WTC11 (cell line): ENCODE results near the gene VEGFB. TPM values are rescaled to one million over a fixed set of nuclear protein-coding genes. Genes with fewer than 3 reads are reported as not detected.

ENCODE experiments used
- ATAC-seq: fragments of 200-7000 bp; cut with Tn5 transposase; 2 replicates; pipeline ENCODE4 v1.10.0; 2021; ENCODE audit warnings: mild to moderate bottlenecking, moderate library complexity
- CTCF ChIA-PET: fragments of 300-600 bp; sonication (Branson Sonifier 250); formaldehyde crosslinking; loops from one replicate; lab custom pipeline; 2021; ENCODE audit warnings: antibody characterized with exemption; lab: Charles Lee
- POLR2A ChIA-PET: fragments of 350-600 bp; sonication (Branson Sonifier 250); formaldehyde crosslinking; loops from one replicate; lab custom pipeline; 2021; ENCODE audit warnings: antibody characterized with exemption; lab: Charles Lee
- DNase-seq: peaks from one replicate; pipeline ENCODE4 v3.0.0; 2021; ENCODE audit warnings: low spot score
- H3K27ac Mint-ChIP-seq: 2 replicates; pipeline ENCODE4 v1.8.0; 2021; ENCODE audit warnings: mixed read lengths
- H3K27me3 Mint-ChIP-seq: 2 replicates; pipeline ENCODE4 v1.8.0; 2021; ENCODE audit warnings: low read depth, mild to moderate bottlenecking, moderate library complexity, mixed read lengths
- H3K36me3 Mint-ChIP-seq: 2 replicates; pipeline ENCODE4 v1.8.0; 2021; ENCODE audit warnings: mixed read lengths
- H3K4me1 Mint-ChIP-seq: 2 replicates; pipeline ENCODE4 v1.8.0; 2022; ENCODE audit warnings: mixed read lengths
- H3K4me3 Mint-ChIP-seq: 2 replicates; pipeline ENCODE4 v1.8.0; 2021; ENCODE audit warnings: mild to moderate bottlenecking, moderate library complexity, mixed read lengths
- H3K9me3 Mint-ChIP-seq: 2 replicates; pipeline ENCODE4 v1.8.0; 2021; ENCODE audit warnings: mixed read lengths
- CREB1 ChIP-seq: sonication (generic); formaldehyde crosslinking; IDR thresholded peaks from 2 replicates; pipeline ENCODE4 v1.8.0; 2023; ENCODE audit warnings: mild to moderate bottlenecking, missing genetic modification reagents
- E2F1 ChIP-seq: sonication (generic); formaldehyde crosslinking; IDR thresholded peaks from 2 replicates; pipeline ENCODE4 v1.8.0; 2022; ENCODE audit warnings: mild to moderate bottlenecking, missing genetic modification reagents
- E2F5 ChIP-seq: sonication (generic); formaldehyde crosslinking; IDR thresholded peaks from 2 replicates; pipeline ENCODE4 v1.8.1; 2022; ENCODE audit warnings: mild to moderate bottlenecking, moderate library complexity, missing genetic modification reagents
- EMX1 ChIP-seq: fragments of 250-450 bp; sonication (Bioruptor Pico); IDR thresholded peaks from 2 replicates; pipeline ENCODE4 v1.8.0; 2021; ENCODE audit warnings: mild to moderate bottlenecking
- FOXP4 ChIP-seq: sonication (generic); formaldehyde crosslinking; IDR thresholded peaks from 2 replicates; pipeline ENCODE4 v1.8.0; 2022; ENCODE audit warnings: mild to moderate bottlenecking, missing genetic modification reagents
- HMGA2 ChIP-seq: fragments of 250-450 bp; sonication (Bioruptor Pico); IDR thresholded peaks from 2 replicates; pipeline ENCODE4 v1.4.0; 2021; ENCODE audit warnings: mild to moderate bottlenecking, moderate library complexity
- HMGXB4 ChIP-seq: sonication (generic); formaldehyde crosslinking; IDR thresholded peaks from 2 replicates; pipeline ENCODE4 v1.8.1; 2023; ENCODE audit warnings: mild to moderate bottlenecking, moderate library complexity, missing genetic modification reagents
- OVOL2 ChIP-seq: fragments of 250-450 bp; sonication (Bioruptor Pico); IDR thresholded peaks from 2 replicates; pipeline ENCODE4 v1.9.0; 2021; ENCODE audit warnings: mild to moderate bottlenecking, borderline replicate concordance
- PRDM15 ChIP-seq: sonication (generic); formaldehyde crosslinking; IDR thresholded peaks from 2 replicates; pipeline ENCODE4 v1.8.0; 2022; ENCODE audit warnings: missing genetic modification reagents
- RORB ChIP-seq: fragments of 250-450 bp; sonication (Bioruptor Pico); IDR thresholded peaks from 2 replicates; pipeline ENCODE4 v1.9.0; 2021; ENCODE audit warnings: mild to moderate bottlenecking
- TP53 ChIP-seq: sonication (generic); formaldehyde crosslinking; IDR thresholded peaks from 2 replicates; pipeline ENCODE4 v1.8.1; 2023; ENCODE audit warnings: mild to moderate bottlenecking, missing genetic modification reagents
- ZNF263 ChIP-seq: sonication (generic); formaldehyde crosslinking; IDR thresholded peaks from 2 replicates; pipeline ENCODE4 v1.8.1; 2022; ENCODE audit warnings: low read depth, mild to moderate bottlenecking, moderate library complexity, missing genetic modification reagents
- ZNF425 ChIP-seq: fragments of 250-450 bp; sonication (Bioruptor Pico); conservative IDR thresholded peaks from 2 replicates; pipeline ENCODE4 v1.9.0; 2021; ENCODE audit warnings: mild to moderate bottlenecking
- ZNF671 ChIP-seq: fragments of 250-450 bp; sonication (Bioruptor Pico); IDR thresholded peaks from 2 replicates; pipeline ENCODE4 v1.8.0; 2021; ENCODE audit warnings: mild to moderate bottlenecking
- total RNA-seq: library from RNA; stranded (reverse); gene quantifications from 3 replicates; pipeline ENCODE4 v1.2.3, GENCODE V29; 2021

The VEGFB gene
- total RNA-seq, 1 experiment from 2014 or later: 51.7 TPM

GRCh38 chr11:64263021-64263946 is 28.9 kb downstream of the VEGFB start:
- CTCF ChIA-PET: interaction anchor here (0.5 to 4.5 kb wide), 8 partner anchors 13 to 263 kb away, joined by 3 to 65 read pairs (median 6); partner anchors contain the start of gene PLCB3
- H3K4me1 Mint-ChIP-seq: peaks cover 3% of the 10 kb centered on the region; the same call in 1 of the 2 replicates
- no peaks in the 10 kb centered on the region for H3K9me3 Mint-ChIP-seq
- no peaks in the 10 kb centered on the region for H3K27me3 Mint-ChIP-seq
- peaks cover 42% of the 10 kb centered on the region for H3K36me3 Mint-ChIP-seq
- ATAC-seq (peak; percentile 53), DNase-seq (no peak)
- POLR2A ChIA-PET: interaction anchor here (1.0 to 1.4 kb wide), 2 partner anchors 17 to 22 kb away, joined by 3 to 4 read pairs; no protein-coding TSS in a partner anchor
- no peak overlapping the region for H3K4me3 Mint-ChIP-seq
- no peak for TF ChIP-seq E2F5 (CRISPR knock-in tag)
- TF ChIP-seq OVOL2 (CRISPR knock-in tag): no peak
- no peak for TF ChIP-seq ZNF263 (CRISPR knock-in tag)
- no peak for TF ChIP-seq EMX1 (CRISPR knock-in tag)
- TF ChIP-seq ZNF671: no peak
- TF ChIP-seq RORB: no peak
- TF ChIP-seq PRDM15: no peak
- no peak for TF ChIP-seq ZNF425 (CRISPR knock-in tag)
- TF ChIP-seq CREB1: no peak
- no peak for TF ChIP-seq HMGXB4
- no peak for TF ChIP-seq HMGA2
- no peak for TF ChIP-seq FOXP4
- no peak for TF ChIP-seq E2F1
- TF ChIP-seq TP53 (CRISPR knock-in tag): no peak
- TF ChIP-seq, all 79 proteins: peak for 0
- H3K27ac Mint-ChIP-seq: peak overlapping the region; percentile 97
